BJ (cell line): ENCODE results near the gene SEMA6A. TPM values are rescaled to one million over a fixed set of nuclear protein-coding genes. Genes with fewer than 3 reads are reported as not detected.

Source experiments
- CTCF ChIA-PET: fragments of 350-600 bp; formaldehyde crosslinking; extraction: SDS; loops from one replicate; lab custom pipeline; 2021; ENCODE audit warnings: antibody characterized with exemption, inconsistent platforms; lab: Yijun Ruan, JAX
- POLR2A ChIA-PET: fragments of 300-600 bp; sonication (Branson Sonifier 250); formaldehyde crosslinking; extraction: SDS; loops from one replicate; lab custom pipeline; 2021; ENCODE audit warnings: antibody characterized with exemption; lab: Charles Lee
- DNase-seq: peaks from one replicate; pipeline ENCODE4 v3.0.0-alpha.2; 2011; ENCODE audit warnings: low read depth
- H3K27me3 ChIP-seq: 2 replicates; pipeline ENCODE4 v1.6.0; 2011; ENCODE audit warnings: low read length; ENCODE audit not compliant: control insufficient read depth, insufficient read depth
- H3K36me3 ChIP-seq: 2 replicates; pipeline ENCODE4 v1.5.1; 2011; ENCODE audit warnings: low read length; ENCODE audit not compliant: control insufficient read depth, insufficient read depth
- H3K4me3 ChIP-seq: 2 replicates; pipeline ENCODE4 v1.5.1; 2011; ENCODE audit warnings: low read depth, mild to moderate bottlenecking, control low read depth, low read length
- CTCF ChIP-seq: IDR thresholded peaks from 2 replicates; pipeline ENCODE4 v1.5.1; 2011; ENCODE audit warnings: low read depth, mild to moderate bottlenecking, control low read depth, inconsistent platforms, low read length, moderate library complexity; ENCODE audit not compliant: insufficient read depth
- polyA plus RNA-seq: library from polyadenylated mRNA; depleted of rRNA; stranded (reverse); fragments of >200 nt; gene quantifications from 2 replicates; pipeline ENCODE4 v1.2.3, GENCODE V29; 2011

The SEMA6A gene
- polyA plus RNA-seq, 1 experiment, result 0.34 TPM

GRCh38 chr5:116530276-116530675 lies 44.3 kb downstream of the SEMA6A start:
- no peaks in the 10 kb centered on the region for H3K36me3 ChIP-seq
- DNase-seq, result no peak
- no peak overlapping the region for H3K4me3 ChIP-seq
- no peaks in the 10 kb centered on the region for H3K27me3 ChIP-seq
- CTCF ChIA-PET, result interaction anchor here (0.8 kb wide), 1 partner anchor 14 kb away, joined by 3 read pairs; no protein-coding TSS in a partner anchor
- no peak for TF ChIP-seq CTCF
- POLR2A ChIA-PET, result no interaction called here

- Histone ChIP-seq H3K4me3 (no peak overlapping the region), H3K27me3 (no peaks in the 10 kb centered on the region), H3K36me3 (no peaks in the 10 kb centered on the region)
- DNase-seq, result no peak
- ChIA-PET CTCF (interaction anchor here (0.6 kb wide), 1 partner anchor 720 kb away, joined by 3 read pairs; no protein-coding TSS in a partner anchor), POLR2A (no interaction called here)
- no peak for TF ChIP-seq CTCF
These were observed 45.0 kb downstream of the SEMA6A start for GRCh38 chr5:116529615-116530014.

GRCh38 chr5:116528519-116529234 lies 45.9 kb downstream of the SEMA6A start:
- TF ChIP-seq CTCF, result no peak
- CTCF ChIA-PET, result no interaction called here
- H3K4me3 ChIP-seq, result no peak overlapping the region
- H3K36me3 ChIP-seq, result no peaks in the 10 kb centered on the region
- no peaks in the 10 kb centered on the region for H3K27me3 ChIP-seq
- POLR2A ChIA-PET, result no interaction called here
- no peak for DNase-seq

- TF ChIP-seq CTCF, result no peak
- CTCF ChIA-PET, result no interaction called here
These were observed 47.0 kb downstream of the SEMA6A start for GRCh38 chr5:116527582-116527981.

GRCh38 chr5:116525674-116526073 lies 48.9 kb downstream of the SEMA6A start:
- Histone ChIP-seq H3K36me3 (no peaks in the 10 kb centered on the region), H3K27me3 (no peaks in the 10 kb centered on the region), H3K4me3 (no peak overlapping the region)
- ChIA-PET POLR2A (no interaction called here), CTCF (interaction anchor here (1.6 kb wide), 1 partner anchor 50 kb away, joined by 5 read pairs; the partner anchor contains the start of gene SEMA6A)
- no peak for DNase-seq
- TF ChIP-seq CTCF, result no peak

More at GRCh38 chr5:116527582-116527981, 47.0 kb downstream of the SEMA6A start:
- Histone ChIP-seq H3K36me3 (no peaks in the 10 kb centered on the region), H3K4me3 (no peak overlapping the region), H3K27me3 (no peaks in the 10 kb centered on the region)
- no peak for DNase-seq
- POLR2A ChIA-PET, result no interaction called here
